H1 (cell line): ENCODE measurements around the gene FOXN3. TPM values are rescaled to one million over a fixed set of nuclear protein-coding genes. Genes with fewer than 3 reads are reported as not detected.

Experiments
- CTCF ChIA-PET: fragments of 300-600 bp; sonication (Branson Sonifier 250); formaldehyde crosslinking; loops from one replicate; lab custom pipeline; 2021; ENCODE audit not compliant: partially characterized antibody; lab: Charles Lee
- POLR2A ChIA-PET: fragments of 300-600 bp; sonication (Branson Sonifier 250); formaldehyde crosslinking; loops from one replicate; lab custom pipeline; 2021; ENCODE audit warnings: inconsistent platforms; ENCODE audit not compliant: partially characterized antibody; lab: Charles Lee
- DNase-seq, 2 experiments: peaks; one replicate each; pipeline versions ENCODE4 v3.0.0 to v3.0.0-alpha.2; 2010 to 2022; ENCODE audit warnings: low spot score in 2 of 2, low read depth in 1 of 2, mixed read lengths in 1 of 2
- FAIRE-seq: peaks from 2 replicates; lab custom pipeline; 2011; peaks lifted over from hg19 to GRCh38; lab: Jason Lieb, UNC
- H2AFZ ChIP-seq: 2 replicates; pipeline ENCODE4 v1.8.1; 2012; ENCODE audit warnings: low read length, inconsistent platforms
- H2AK5ac ChIP-seq: 2 replicates; pipeline ENCODE4 v1.6.1; 2013; ENCODE audit warnings: low read depth, low read length
- H2BK120ac ChIP-seq: replicated peaks from 2 replicates; pipeline ENCODE3; 2013; ENCODE audit warnings: low read depth, low read length, inconsistent platforms
- H2BK12ac ChIP-seq: 2 replicates; pipeline ENCODE4 v1.6.1; 2013; ENCODE audit warnings: low read depth, low read length
- H2BK15ac ChIP-seq: 2 replicates; pipeline ENCODE4 v1.6.1; 2013; ENCODE audit warnings: low read length
- H2BK20ac ChIP-seq: 2 replicates; pipeline ENCODE4 v1.6.1; 2013; ENCODE audit warnings: low read length
- H2BK5ac ChIP-seq: 2 replicates; pipeline ENCODE4 v1.6.1; 2013; ENCODE audit warnings: low read depth, low read length
- H3K14ac ChIP-seq: 2 replicates; pipeline ENCODE4 v1.6.1; 2013; ENCODE audit warnings: inconsistent platforms; ENCODE audit not compliant: insufficient read length
- H3K18ac ChIP-seq: 2 replicates; pipeline ENCODE4 v1.6.1; 2013; ENCODE audit warnings: low read length; ENCODE audit errors: extremely low read depth
- H3K23ac ChIP-seq: 2 replicates; pipeline ENCODE4 v1.6.1; 2013; ENCODE audit warnings: inconsistent platforms; ENCODE audit not compliant: insufficient read length
- H3K23me2 ChIP-seq: 2 replicates; pipeline ENCODE4 v1.6.1; 2013; ENCODE audit warnings: low read depth, low read length
- H3K27ac ChIP-seq: 2 replicates; pipeline ENCODE4 v1.6.1; 2011; ENCODE audit warnings: low read depth, low read length, inconsistent platforms
- H3K27me3 ChIP-seq, 4 experiments: replicated peaks in 1 of 4; 1 replicate in 1 of 4; 2 replicates in 3 of 4; pipeline versions ENCODE4 v1.6.1 to v1.8.1; 2011 to 2013; ENCODE audit warnings: low read length in 3 of 4, mild to moderate bottlenecking in 3 of 4, inconsistent platforms in 2 of 4, mixed read lengths in 2 of 4, moderate library complexity in 1 of 4; ENCODE audit not compliant: control insufficient read depth in 3 of 4, insufficient read depth in 3 of 4; ENCODE audit errors: extremely low read depth in 1 of 4
- H3K36me3 ChIP-seq, 4 experiments: 2 replicates each; pipeline versions ENCODE4 v1.6.1 to v1.8.1; 2011 to 2013; ENCODE audit warnings: mild to moderate bottlenecking in 4 of 4, low read length in 3 of 4, moderate library complexity in 2 of 4, control low read depth in 1 of 4, inconsistent platforms in 1 of 4; ENCODE audit not compliant: insufficient read depth in 4 of 4, control insufficient read depth in 2 of 4
- H3K4ac ChIP-seq: replicated peaks from 2 replicates; pipeline ENCODE3; 2013; ENCODE audit warnings: low read length, low read depth, mixed read lengths, inconsistent platforms; ENCODE audit not compliant: insufficient read length
- H3K4me1 ChIP-seq, 4 experiments: replicated peaks in 1 of 4; 1 replicate in 1 of 4; 2 replicates in 3 of 4; pipeline versions ENCODE4 v1.6.1 to v1.8.1; 2011 to 2013; ENCODE audit warnings: low read length in 3 of 4, inconsistent platforms in 2 of 4, mixed read lengths in 1 of 4; ENCODE audit not compliant: insufficient read depth in 4 of 4, control insufficient read depth in 3 of 4
- H3K4me2 ChIP-seq, 2 experiments: 2 replicates each; pipeline versions ENCODE4 v1.6.1 to v1.8.1; 2011 to 2013; ENCODE audit warnings: low read depth in 2 of 2, low read length in 2 of 2, control low read depth in 1 of 2, inconsistent platforms in 1 of 2, mild to moderate bottlenecking in 1 of 2; ENCODE audit not compliant: insufficient read depth in 1 of 2
- H3K4me3 ChIP-seq, 4 experiments: fragments of 200-600, 300-600 bp in 1 of 4; sonication (generic), shearing (Covaris generic), sonication (Bioruptor Twin) in 1 of 4; 2 replicates each; pipeline versions ENCODE4 v1.5.1 to v1.8.1; 2011 to 2016; ENCODE audit warnings: low read length in 4 of 4, low read depth in 3 of 4, control low read depth in 2 of 4, inconsistent platforms in 2 of 4, mild to moderate bottlenecking in 2 of 4, mixed read lengths in 1 of 4, moderate library complexity in 1 of 4; ENCODE audit not compliant: insufficient read depth in 2 of 4; ENCODE audit errors: extremely low read depth in 1 of 4
- H3K56ac ChIP-seq: replicated peaks from 2 replicates; pipeline ENCODE3; 2013; ENCODE audit warnings: low read depth, mild to moderate bottlenecking, mixed read lengths, low read length, inconsistent platforms; ENCODE audit not compliant: insufficient read length
- H3K79me1 ChIP-seq: 2 replicates; pipeline ENCODE4 v1.6.1; 2013; ENCODE audit warnings: low read depth, low read length, control low read depth
- H3K79me2 ChIP-seq, 2 experiments: 2 replicates each; pipeline versions ENCODE4 v1.6.1 to v1.8.1; 2012 to 2013; ENCODE audit warnings: low read length in 2 of 2, mild to moderate bottlenecking in 2 of 2, inconsistent platforms in 1 of 2; ENCODE audit not compliant: insufficient read depth in 2 of 2, control insufficient read depth in 1 of 2
- H3K9ac ChIP-seq, 4 experiments: replicated peaks in 1 of 4; 1 replicate in 1 of 4; 2 replicates in 3 of 4; pipeline versions ENCODE4 v1.6.1 to v1.8.1; 2011 to 2013; ENCODE audit warnings: low read depth in 3 of 4, low read length in 3 of 4, control low read depth in 2 of 4, mild to moderate bottlenecking in 2 of 4, moderate library complexity in 2 of 4, inconsistent platforms in 1 of 4; ENCODE audit errors: extremely low read depth in 1 of 4
- H3K9me3 ChIP-seq, 2 experiments: 2 replicates each; pipeline versions ENCODE4 v1.6.1 to v1.8.1; 2012 to 2013; ENCODE audit warnings: mild to moderate bottlenecking in 2 of 2, moderate library complexity in 2 of 2, control low read depth in 1 of 2, inconsistent platforms in 1 of 2, low read depth in 1 of 2, low read length in 1 of 2, mixed read lengths in 1 of 2; ENCODE audit not compliant: insufficient read depth in 2 of 2
- H4K20me1 ChIP-seq, 2 experiments: replicated peaks in 1 of 2; 2 replicates each; pipeline versions ENCODE3 to v1.8.1; 2011 to 2013; ENCODE audit warnings: inconsistent platforms in 2 of 2, low read length in 2 of 2, mild to moderate bottlenecking in 1 of 2; ENCODE audit not compliant: insufficient read depth in 2 of 2, control insufficient read depth in 1 of 2
- H4K5ac ChIP-seq: 2 replicates; pipeline ENCODE4 v1.6.1; 2013; ENCODE audit warnings: low read length, low read depth, mixed read lengths, inconsistent platforms; ENCODE audit not compliant: insufficient read length
- H4K8ac ChIP-seq: 2 replicates; pipeline ENCODE4 v1.8.0; 2013; ENCODE audit warnings: mild to moderate bottlenecking, moderate library complexity, low read length, inconsistent platforms; ENCODE audit not compliant: insufficient read depth; ENCODE audit errors: extremely low read depth
- H4K91ac ChIP-seq: replicated peaks from 2 replicates; pipeline ENCODE3; 2013; ENCODE audit warnings: low read length, mixed read lengths, inconsistent platforms; ENCODE audit not compliant: insufficient read length
- BRCA1 ChIP-seq: IDR thresholded peaks from 2 replicates; pipeline ENCODE4 v1.6.1; 2012; ENCODE audit warnings: low read depth, low read length, improper control_type of control experiment
- CBX8 ChIP-seq: fragments of 300-800, 300-1000 bp; sonication (generic); IDR thresholded peaks from 2 replicates; pipeline ENCODE4 v1.7.1; 2016; ENCODE audit warnings: low read depth, low read length, borderline replicate concordance
- CHD1 ChIP-seq: IDR thresholded peaks from 2 replicates; pipeline ENCODE4 v1.6.1; 2012; ENCODE audit warnings: low read depth, low read length, improper control_type of control experiment
- EP300 ChIP-seq, 2 experiments: IDR thresholded peaks; 1 replicate in 1 of 2; 2 replicates in 1 of 2; pipeline ENCODE4 v1.6.1; 2011 to 2012; ENCODE audit warnings: low read depth in 2 of 2, low read length in 2 of 2, mild to moderate bottlenecking in 2 of 2, borderline replicate concordance in 1 of 2, inconsistent platforms in 1 of 2, moderate library complexity in 1 of 2
- NANOG ChIP-seq: IDR thresholded peaks from 2 replicates; pipeline ENCODE4 v1.6.1; 2011; ENCODE audit warnings: low read length, low read depth, mild to moderate bottlenecking, inconsistent platforms; ENCODE audit not compliant: insufficient read depth, poor library complexity, severe bottlenecking
- SAP30 ChIP-seq: fragments of 300-600 bp; sonication (generic); IDR thresholded peaks from 2 replicates; pipeline ENCODE4 v1.7.1; 2012; ENCODE audit warnings: low read length, moderate library complexity, mild to moderate bottlenecking, inconsistent platforms; ENCODE audit not compliant: insufficient read depth, insufficient replicate concordance
- SIN3A ChIP-seq, 2 experiments: IDR thresholded peaks in 1 of 2; conservative IDR thresholded peaks in 1 of 2; 2 replicates each; pipeline ENCODE4 v1.6.1; 2011 to 2012; ENCODE audit warnings: low read length in 2 of 2, improper control_type of control experiment in 1 of 2, low read depth in 1 of 2, mild to moderate bottlenecking in 1 of 2
- SP4 ChIP-seq: IDR thresholded peaks from 2 replicates; pipeline ENCODE4 v1.6.1; 2012; ENCODE audit warnings: low read length, inconsistent platforms
- WGBS, 2 experiments: shearing (Covaris generic) in 1 of 2; methylation state at CpG; one replicate each; pipeline versions ENCODE4 v1.1.6 to v1.1.7; 2013 to 2015; ENCODE audit warnings: low lambda C conversion rate in 2 of 2, mixed read lengths in 2 of 2, inconsistent platforms in 1 of 2, low coverage in 1 of 2, missing lambda C conversion rate in 1 of 2; ENCODE audit not compliant: insufficient replicate concordance in 2 of 2, insufficient coverage in 1 of 2, insufficient read length in 1 of 2; ENCODE audit errors: extremely low coverage in 1 of 2, missing lambda C conversion rate in 1 of 2; 5-methylcytosine and 5-hydroxymethylcytosine counted together
- polyA plus RNA-seq, 7 experiments: library from polyadenylated mRNA; depleted of rRNA in 3 of 7; stranded (reverse) in 5 of 7; unstranded in 2 of 7; fragments of >200 nt in 5 of 7; fragments of 200-250 nt in 2 of 7; gene quantifications; 1 replicate in 5 of 7; 2 replicates in 1 of 7; 4 replicates in 1 of 7; pipeline versions ENCODE4 v1.2.1 to v1.2.3, GENCODE V29; 2011 to 2013; ENCODE audit warnings: missing spikeins in 2 of 7, mixed read lengths in 2 of 7
- total RNA-seq: library from RNA; stranded (reverse); fragmentation: NEBNext Ultra II Directional; extraction: Animal tissue kit (Norgen Biotek cat#: 25700); gene quantifications from 2 replicates; pipeline ENCODE4 v1.2.1, GENCODE V29; 2021

FOXN3 gene
- total and polyA plus RNA-seq, 2 of the 8 experiments (the other 6 are each of a cell fraction or from before 2014, with no cell fraction given) = 52.6 to 178 TPM

- Histone ChIP-seq H2AK5ac (no peak overlapping the region), H3K23ac (no peak overlapping the region), H2BK120ac (no peak overlapping the region), H3K27ac (no peak overlapping the region), H2BK12ac (no peak overlapping the region), H3K9me3 (no peaks in the 10 kb centered on the region), H3K56ac (no peak overlapping the region), H3K9ac (no peak overlapping the region), H3K27me3 (no peaks in the 10 kb centered on the region), H4K20me1 (peaks cover 5 to 10% of the 10 kb centered on the region in 2 experiments), H3K79me1 (peaks cover 15% of the 10 kb centered on the region), H3K4me2 (no peak overlapping the region; a peak in 1 of 4 replicates), H3K18ac (no peak overlapping the region), H2BK15ac (no peak overlapping the region), H3K36me3 (peaks cover 0 to 4% (median 0%) of the 10 kb centered on the region in 4 experiments; a peak in 3 of 8 replicates), H4K5ac (no peak overlapping the region), H3K14ac (no peak overlapping the region), H4K8ac (no peak overlapping the region), H3K4me1 (peaks cover 6 to 17% (median 14%) of the 10 kb centered on the region in 4 experiments), H2BK5ac (no peak overlapping the region), H2AFZ (no peak overlapping the region), H3K4ac (no peak overlapping the region), H3K4me3 (no peak overlapping the region), H4K91ac (no peak overlapping the region), H3K23me2 (no peaks in the 10 kb centered on the region), H3K79me2 (peaks cover 0 to 87% of the 10 kb centered on the region in 2 experiments; a peak in 2 of 4 replicates), H2BK20ac (no peak overlapping the region)
- DNase-seq = no peak
- ChIA-PET CTCF (interaction anchor here (1.1 to 2.6 kb wide), 8 partner anchors 9 to 203 kb away, joined by 3 to 10 read pairs (median 5); no protein-coding TSS in a partner anchor), POLR2A (no interaction called here)
- 79% methylated on average over 6 of the region's 6 CpGs; no CpG with 5 or more reads in 1 of the 2 experiments for WGBS, 2 experiments
- FAIRE-seq = no peak
- TF ChIP-seq SP4 (no peak), EP300 (IDR thresholded peaks at IDR 0.05; ENCODE audit: borderline replicate concordance in 1 of 2, low read depth in 2 of 2, low read length in 2 of 2) (no peak), SAP30 (no peak), BRCA1 (no peak), CBX8 (no peak), NANOG (no peak), CHD1 (no peak), SIN3A (conservative IDR thresholded peaks at IDR 0.05 in 1 of 2, IDR thresholded peaks at IDR 0.05 in 1 of 2; ENCODE audit: low read depth in 1 of 2, low read length in 2 of 2) (no peak)
These were observed 173.3 kb downstream of the FOXN3 start for GRCh38 chr14:89243741-89244140.
